MM.1S (cell line): ENCODE results near the gene SMG6.

ENCODE experiments used
- CTCF ChIP-seq: fragments of 300-600 bp; sonication (generic); IDR thresholded peaks from 2 replicates; pipeline ENCODE4 v1.5.1; 2016; ENCODE audit warnings: antibody characterized with exemption, low read length, mixed read lengths
- EZH2 ChIP-seq: fragments of 300-600 bp; sonication (generic); optimal IDR thresholded peaks from 2 replicates; pipeline ENCODE3; 2017; ENCODE audit warnings: low read depth, mild to moderate bottlenecking, antibody characterized with exemption, low read length, mixed read lengths
- EZH2phosphoT487 ChIP-seq: fragments of 300-600 bp; sonication (generic); IDR thresholded peaks from 2 replicates; pipeline ENCODE4 v1.6.1; 2018; ENCODE audit warnings: antibody characterized with exemption, low read length

GRCh38 chr17:2214047-2214928, 89.3 kb downstream of the SMG6 start:
- TF ChIP-seq CTCF (no peak), EZH2phosphoT487 (no peak), EZH2 (no peak)
